Thymus (tissue), 11 donors: ENCODE data around the gene PCDH9. TPM values are rescaled to one million over a fixed set of nuclear protein-coding genes. Genes with fewer than 3 reads are reported as not detected.

Source experiments
- DNase-seq, 9 donors: peaks; one replicate each; pipeline ENCODE4 v3.0.0-alpha.2; 2013; ENCODE audit warnings: low spot score in 9 of 9, low read depth in 6 of 9, missing footprints in 1 of 9
- H3K27ac ChIP-seq, 2 donors: one replicate each; pipeline ENCODE4 v1.5.1; 2013; ENCODE audit warnings: control low read depth in 1 of 2, low read depth in 1 of 2, low read length in 1 of 2, mild to moderate bottlenecking in 1 of 2, moderate library complexity in 1 of 2
- H3K27me3 ChIP-seq, 2 donors: one replicate each; pipeline ENCODE4 v1.5.1; 2013; ENCODE audit warnings: low read length in 1 of 2; ENCODE audit not compliant: control insufficient read depth in 2 of 2, insufficient read depth in 1 of 2
- H3K36me3 ChIP-seq, 2 donors: one replicate each; pipeline ENCODE4 v1.5.1; 2013; ENCODE audit warnings: low read length in 1 of 2, mild to moderate bottlenecking in 1 of 2, moderate library complexity in 1 of 2; ENCODE audit not compliant: control insufficient read depth in 2 of 2, insufficient read depth in 2 of 2
- H3K4me1 ChIP-seq, 2 donors: one replicate each; pipeline ENCODE4 v1.5.1; 2013; ENCODE audit warnings: low read length in 2 of 2; ENCODE audit not compliant: control insufficient read depth in 2 of 2, insufficient read depth in 2 of 2
- H3K4me3 ChIP-seq, 2 donors: one replicate each; pipeline ENCODE4 v1.5.1; 2013; ENCODE audit warnings: low read length in 2 of 2, control low read depth in 1 of 2, mild to moderate bottlenecking in 1 of 2
- H3K9me3 ChIP-seq, 2 donors: one replicate each; pipeline ENCODE4 v1.5.1; 2013; ENCODE audit warnings: low read length in 1 of 2, mild to moderate bottlenecking in 1 of 2; ENCODE audit not compliant: control insufficient read depth in 2 of 2, insufficient read depth in 1 of 2
- WGBS: extraction: QIAGEN DNeasy Blood & Tissue Kit; methylation state at CpG from one replicate; pipeline ENCODE4 v1.1.7; 2013; 5-methylcytosine and 5-hydroxymethylcytosine counted together
- polyA plus RNA-seq: library from polyadenylated mRNA; stranded (reverse); fragments of 200-250 nt; gene quantifications from one replicate; pipeline ENCODE4 v1.2.3, GENCODE V29; 2013
- total RNA-seq: library from RNA; stranded (reverse); fragments of 120-200 nt; gene quantifications from one replicate; pipeline ENCODE4 v1.2.4, GENCODE V29; 2013
- donor health status: healthy.

The PCDH9 gene
- total and polyA plus RNA-seq, 2 donors = 0.82 to 5.0 TPM

GRCh38 chr13:66967811-66968597 lies 262.1 kb downstream of the PCDH9 start:
- DNase-seq = no peak
- WGBS = 97% methylated on average over 3 of the region's 3 CpGs
- H3K9me3 ChIP-seq = no peaks in the 10 kb centered on the region
- H3K27me3 ChIP-seq = no peaks in the 10 kb centered on the region
- H3K27ac ChIP-seq = no peak overlapping the region
- H3K36me3 ChIP-seq = no peaks in the 10 kb centered on the region
- H3K4me3 ChIP-seq = no peak overlapping the region
- H3K4me1 ChIP-seq = no peaks in the 10 kb centered on the region

- no peak for DNase-seq
- H3K27me3 ChIP-seq = no peaks in the 10 kb centered on the region
- no peaks in the 10 kb centered on the region for H3K4me1 ChIP-seq
- H3K4me3 ChIP-seq = no peak overlapping the region
- WGBS = 100% methylated on average over 1 of the region's 1 CpG
- no peaks in the 10 kb centered on the region for H3K9me3 ChIP-seq
- H3K36me3 ChIP-seq = no peaks in the 10 kb centered on the region
- H3K27ac ChIP-seq = no peak overlapping the region
These were observed 265.0 kb downstream of the PCDH9 start for GRCh38 chr13:66965181-66965580.

- Histone ChIP-seq H3K27ac (no peak overlapping the region), H3K4me1 (no peaks in the 10 kb centered on the region), H3K9me3 (no peaks in the 10 kb centered on the region), H3K36me3 (no peaks in the 10 kb centered on the region), H3K4me3 (no peak overlapping the region), H3K27me3 (no peaks in the 10 kb centered on the region)
- no peak for DNase-seq
- over 99% methylated on average over 4 of the region's 4 CpGs for WGBS
These were observed 267.2 kb downstream of the PCDH9 start for GRCh38 chr13:66962953-66963352.

- Histone ChIP-seq H3K27ac (no peak overlapping the region), H3K4me3 (no peak overlapping the region), H3K27me3 (no peaks in the 10 kb centered on the region), H3K36me3 (no peaks in the 10 kb centered on the region), H3K9me3 (no peaks in the 10 kb centered on the region), H3K4me1 (no peaks in the 10 kb centered on the region)
- 86% methylated on average over 3 of the region's 3 CpGs for WGBS
- DNase-seq = no peak
These were observed 271.5 kb downstream of the PCDH9 start for GRCh38 chr13:66958611-66959010.

GRCh38 chr13:66952507-66952906 lies 277.6 kb downstream of the PCDH9 start:
- Histone ChIP-seq H3K36me3 (no peaks in the 10 kb centered on the region), H3K4me1 (no peaks in the 10 kb centered on the region), H3K27ac (no peak overlapping the region), H3K4me3 (no peak overlapping the region), H3K27me3 (no peaks in the 10 kb centered on the region), H3K9me3 (no peaks in the 10 kb centered on the region)
- WGBS = 98% methylated on average over 4 of the region's 4 CpGs
- DNase-seq = no peak

- no peak overlapping the region for H3K27ac ChIP-seq
- no peak overlapping the region for H3K4me3 ChIP-seq
- H3K36me3 ChIP-seq = no peaks in the 10 kb centered on the region
- H3K9me3 ChIP-seq = no peaks in the 10 kb centered on the region
- 98% methylated on average over 2 of the region's 2 CpGs for WGBS
- H3K4me1 ChIP-seq = no peaks in the 10 kb centered on the region
- no peaks in the 10 kb centered on the region for H3K27me3 ChIP-seq
- DNase-seq = no peak
These were observed 278.7 kb downstream of the PCDH9 start for GRCh38 chr13:66951426-66951825.

GRCh38 chr13:66950666-66951065 lies 279.5 kb downstream of the PCDH9 start:
- Histone ChIP-seq H3K4me1 (no peaks in the 10 kb centered on the region), H3K9me3 (no peaks in the 10 kb centered on the region), H3K4me3 (no peak overlapping the region), H3K27ac (no peak overlapping the region), H3K36me3 (no peaks in the 10 kb centered on the region), H3K27me3 (no peaks in the 10 kb centered on the region)
- DNase-seq = no peak

- Histone ChIP-seq H3K4me3 (no peak overlapping the region), H3K27me3 (no peaks in the 10 kb centered on the region), H3K4me1 (no peaks in the 10 kb centered on the region), H3K27ac (no peak overlapping the region), H3K9me3 (no peaks in the 10 kb centered on the region), H3K36me3 (no peaks in the 10 kb centered on the region)
- DNase-seq = no peak
- WGBS = 97% methylated on average over 6 of the region's 6 CpGs
These were observed 281.2 kb downstream of the PCDH9 start for GRCh38 chr13:66948910-66949309.

- H3K4me3 ChIP-seq = no peak overlapping the region
- no peak overlapping the region for H3K27ac ChIP-seq
- H3K27me3 ChIP-seq = no peaks in the 10 kb centered on the region
- H3K36me3 ChIP-seq = no peaks in the 10 kb centered on the region
- WGBS = 94% methylated on average over 3 of the region's 3 CpGs
- no peaks in the 10 kb centered on the region for H3K4me1 ChIP-seq
- no peaks in the 10 kb centered on the region for H3K9me3 ChIP-seq
- no peak for DNase-seq
These were observed 286.6 kb downstream of the PCDH9 start for GRCh38 chr13:66943530-66943929.
